PC-3 (cell line): ENCODE data around the gene FOXK2.

Source experiments
- EZH2 ChIP-seq: fragments of 300-600 bp; sonication (generic); IDR thresholded peaks from one replicate; pipeline ENCODE4 v1.6.1; 2017; ENCODE audit warnings: antibody characterized with exemption, mild to moderate bottlenecking, low read length; ENCODE audit not compliant: unreplicated experiment
- TF ChIP-seq, protein P1 (sequence below): fragments of 300-600 bp; sonication (generic); conservative IDR thresholded peaks from 2 replicates; pipeline ENCODE4 v1.5.1; 2017; ENCODE audit warnings: antibody characterized with exemption, low read depth, mild to moderate bottlenecking, low read length

DNA sequence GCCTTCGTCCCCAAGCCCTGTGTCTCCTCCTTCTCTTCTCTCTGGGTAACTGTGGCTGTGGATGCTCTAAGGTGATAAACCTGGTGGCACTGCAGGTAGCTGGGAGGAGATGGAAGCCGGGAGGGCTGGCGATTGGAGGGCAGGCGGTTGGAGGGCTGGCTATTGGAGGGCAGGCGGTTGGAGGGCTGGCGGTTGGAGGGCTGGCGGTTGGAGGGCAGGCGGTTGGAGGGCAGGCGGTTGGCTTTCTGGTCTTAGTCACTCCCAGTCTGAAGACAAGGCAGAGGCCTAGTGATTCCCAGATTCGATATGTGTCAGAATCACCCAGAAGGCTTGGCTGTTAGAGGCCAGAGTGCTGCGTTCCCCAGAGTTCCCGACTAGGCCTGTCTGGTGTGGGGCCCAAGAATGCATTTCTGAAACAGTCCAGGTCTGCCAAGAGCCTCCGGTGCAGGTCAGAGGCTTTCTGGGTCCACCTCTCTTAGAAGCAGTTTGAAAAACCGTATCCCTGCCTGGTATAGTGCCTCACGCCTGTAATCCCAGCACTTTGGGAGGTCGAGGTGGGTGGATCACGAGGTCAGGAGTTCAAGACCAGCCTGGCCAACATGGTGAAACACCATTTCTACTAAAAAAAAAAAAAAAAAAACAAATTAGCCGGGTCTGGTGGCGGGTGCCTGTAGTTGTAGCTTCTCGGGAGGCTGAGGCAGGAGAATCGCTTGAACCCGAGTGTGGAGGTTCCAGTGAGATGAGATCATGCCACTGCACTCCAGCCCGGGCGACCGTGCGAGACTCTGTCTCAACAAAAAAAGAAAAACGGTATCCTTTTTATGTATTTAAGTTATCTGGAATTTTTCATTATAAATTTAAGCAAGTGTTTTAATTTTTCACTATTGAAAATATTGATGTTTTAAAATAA is 69.0 kb downstream of the FOXK2 start:
- TF ChIP-seq EZH2, result no peak
- TF ChIP-seq, protein P1, sequence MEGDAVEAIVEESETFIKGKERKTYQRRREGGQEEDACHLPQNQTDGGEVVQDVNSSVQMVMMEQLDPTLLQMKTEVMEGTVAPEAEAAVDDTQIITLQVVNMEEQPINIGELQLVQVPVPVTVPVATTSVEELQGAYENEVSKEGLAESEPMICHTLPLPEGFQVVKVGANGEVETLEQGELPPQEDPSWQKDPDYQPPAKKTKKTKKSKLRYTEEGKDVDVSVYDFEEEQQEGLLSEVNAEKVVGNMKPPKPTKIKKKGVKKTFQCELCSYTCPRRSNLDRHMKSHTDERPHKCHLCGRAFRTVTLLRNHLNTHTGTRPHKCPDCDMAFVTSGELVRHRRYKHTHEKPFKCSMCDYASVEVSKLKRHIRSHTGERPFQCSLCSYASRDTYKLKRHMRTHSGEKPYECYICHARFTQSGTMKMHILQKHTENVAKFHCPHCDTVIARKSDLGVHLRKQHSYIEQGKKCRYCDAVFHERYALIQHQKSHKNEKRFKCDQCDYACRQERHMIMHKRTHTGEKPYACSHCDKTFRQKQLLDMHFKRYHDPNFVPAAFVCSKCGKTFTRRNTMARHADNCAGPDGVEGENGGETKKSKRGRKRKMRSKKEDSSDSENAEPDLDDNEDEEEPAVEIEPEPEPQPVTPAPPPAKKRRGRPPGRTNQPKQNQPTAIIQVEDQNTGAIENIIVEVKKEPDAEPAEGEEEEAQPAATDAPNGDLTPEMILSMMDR, result no peak
